Body of pancreas (tissue), 4 donors: Measurements from ENCODE around the gene SLC38A2.

ENCODE experiments used
- CTCF ChIP-seq, 7 experiments: fragments of 450-650 bp in 4 of 7; fragments of 200-600 bp in 3 of 7; sonication (generic) in 3 of 7; IDR thresholded peaks; one replicate each; pipeline ENCODE4 v1.5.1; 2016 to 2019; ENCODE audit warnings: antibody characterized with exemption in 7 of 7
- POLR2A ChIP-seq, 3 donors: fragments of 450-650 bp; IDR thresholded peaks; one replicate each; pipeline ENCODE4 v1.6.1; 2016; ENCODE audit warnings: antibody characterized with exemption in 3 of 3, mild to moderate bottlenecking in 2 of 3

GRCh38 chr12:46342562-46343033, 30.0 kb downstream of the SLC38A2 start:
- TF ChIP-seq CTCF (IDR thresholded peaks at IDR 0.05) (peak in 6 of 7 experiments; percentile 39 to 92 (median 89)), POLR2A (IDR thresholded peaks at IDR 0.05) (no peak)
